Measurements from ENCODE around the gene EXOG. TPM values are rescaled to one million over a fixed set of nuclear protein-coding genes. Genes with fewer than 3 reads are reported as not detected.
"Not testable (repeated sequence)": the region's sequence is repeated elsewhere in the genome, so short reads cannot be mapped to it uniquely, and the experiment has no call there.

Gene EXOG
- total RNA-seq, 1 experiment from 2014 or later = 16.2 TPM

DNA sequence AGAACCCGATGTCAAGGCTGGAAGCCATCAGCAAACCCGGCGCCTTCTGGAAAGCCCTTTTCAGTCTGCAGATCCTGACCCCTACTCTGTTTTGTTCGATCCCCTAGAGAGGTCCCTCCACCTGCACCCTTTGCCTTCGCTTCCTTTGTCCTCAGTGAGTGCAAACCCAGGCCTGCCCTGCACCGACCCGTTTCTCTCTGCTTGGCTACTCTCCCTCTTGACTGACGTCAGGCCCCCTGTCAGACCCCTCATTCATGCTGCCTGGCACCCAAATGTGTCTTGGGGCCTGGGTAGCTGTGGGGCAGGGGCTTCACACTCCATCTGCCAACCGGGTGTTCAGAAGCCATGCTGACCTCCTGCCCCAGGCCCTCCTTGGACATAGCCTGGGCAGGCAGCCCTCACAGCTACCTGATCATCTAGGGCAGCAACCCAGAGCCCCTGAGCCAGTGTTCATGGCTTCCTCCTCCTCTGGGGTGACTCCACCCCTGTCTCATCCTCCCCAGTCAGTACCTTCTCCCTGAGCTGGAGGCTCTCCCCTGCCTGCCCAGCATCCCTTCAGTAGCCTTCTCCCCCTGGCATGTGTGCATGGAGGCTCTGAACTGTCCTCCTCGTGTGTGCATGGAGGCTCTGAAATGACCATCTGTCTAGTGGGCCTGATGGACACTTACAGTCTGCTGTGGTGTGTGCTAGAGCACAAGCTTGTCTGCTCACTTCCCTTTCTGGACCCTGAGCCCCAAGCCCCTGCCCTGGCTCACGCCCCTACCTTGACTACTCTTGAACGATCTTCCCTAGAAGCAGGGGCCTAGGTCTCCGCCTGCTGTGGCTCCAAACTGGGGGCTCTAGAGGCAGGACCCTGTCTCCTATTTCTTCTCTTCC is 69.4 kb downstream of the EXOG start:
- no peak overlapping the region for H3K4me3 ChIP-seq (ENCODE audit: low read depth, low read length)
- H3K27me3 Mint-ChIP-seq (ENCODE audit: insufficient read depth, unreplicated experiment) = peaks cover 6% of the 10 kb centered on the region
- H3K9me3 Mint-ChIP-seq (ENCODE audit: unreplicated experiment) = no peaks in the 10 kb centered on the region
- DNase-seq = no peak
- CTCF ChIA-PET = no interaction called here
- no peak for TF ChIP-seq CTCF (IDR thresholded peaks at IDR 0.05; ENCODE audit: insufficient read depth in 1 of 2, low read depth in 1 of 2, low read length in 1 of 2, severe bottlenecking in 1 of 2, unreplicated experiment in 1 of 2)
- H3K36me3 ChIP-seq (ENCODE audit: control insufficient read depth, insufficient read depth, low read length) = no peaks in the 10 kb centered on the region
- no peaks in the 10 kb centered on the region for H3K36me3 Mint-ChIP-seq (ENCODE audit: insufficient read depth, unreplicated experiment)
- H3K4me1 ChIP-seq = no peaks in the 10 kb centered on the region
- POLR2A ChIA-PET = no interaction called here
- H3K4me1 Mint-ChIP-seq (ENCODE audit: low read depth, unreplicated experiment) = no peaks in the 10 kb centered on the region
- no peak overlapping the region for H3K27ac Mint-ChIP-seq (ENCODE audit: unreplicated experiment)
- H3K9me3 ChIP-seq = no peaks in the 10 kb centered on the region
- no peak overlapping the region for H3K4me3 Mint-ChIP-seq (ENCODE audit: unreplicated experiment)
- no TSS peak for BruUV-seq (replicated peaks)
- H3K27me3 ChIP-seq (replicated peaks; ENCODE audit: control insufficient read depth, insufficient read depth, low read length) = no peaks in the 10 kb centered on the region
- intact Hi-C loops (cut with micrococcal nuclease; ENCODE audit: unreplicated experiment) = no loop called here

DNA sequence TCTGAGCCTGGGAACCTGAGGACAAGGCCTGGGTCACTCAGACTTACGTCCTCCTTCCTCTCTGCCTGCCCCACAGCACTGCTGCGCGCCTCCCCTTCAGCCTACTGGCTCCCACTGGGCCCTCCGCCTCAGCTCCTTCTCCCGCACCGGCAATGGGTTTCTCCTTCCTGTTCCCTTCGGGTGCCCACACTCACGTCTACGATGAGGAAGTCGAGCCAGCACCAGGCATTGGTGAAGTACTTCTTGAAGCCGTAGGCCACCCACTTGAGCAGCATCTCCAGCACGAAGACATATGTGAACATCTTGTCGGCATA is 70.0 kb downstream of the EXOG start:
- POLR2A ChIA-PET = no interaction called here
- Mint-ChIP-seq H3K9me3 (ENCODE audit: unreplicated experiment) (no peaks in the 10 kb centered on the region), H3K27ac (ENCODE audit: unreplicated experiment) (no peak overlapping the region), H3K4me3 (ENCODE audit: unreplicated experiment) (no peak overlapping the region), H3K27me3 (ENCODE audit: insufficient read depth, unreplicated experiment) (peaks cover 6% of the 10 kb centered on the region), H3K4me1 (ENCODE audit: low read depth, unreplicated experiment) (no peaks in the 10 kb centered on the region), H3K36me3 (ENCODE audit: insufficient read depth, unreplicated experiment) (no peaks in the 10 kb centered on the region)
- intact Hi-C loops (cut with micrococcal nuclease; ENCODE audit: unreplicated experiment) = no loop called here
- Histone ChIP-seq H3K4me1 (no peaks in the 10 kb centered on the region), H3K27me3 (replicated peaks; ENCODE audit: control insufficient read depth, insufficient read depth, low read length) (no peaks in the 10 kb centered on the region), H3K4me3 (ENCODE audit: low read depth, low read length) (no peak overlapping the region), H3K36me3 (ENCODE audit: control insufficient read depth, insufficient read depth, low read length) (no peaks in the 10 kb centered on the region), H3K9me3 (no peaks in the 10 kb centered on the region)
- CTCF ChIA-PET = no interaction called here
- no peak for TF ChIP-seq CTCF (IDR thresholded peaks at IDR 0.05; ENCODE audit: insufficient read depth in 1 of 2, low read depth in 1 of 2, low read length in 1 of 2, severe bottlenecking in 1 of 2, unreplicated experiment in 1 of 2)
- BruUV-seq (replicated peaks) = no TSS peak
- no peak for DNase-seq

DNA sequence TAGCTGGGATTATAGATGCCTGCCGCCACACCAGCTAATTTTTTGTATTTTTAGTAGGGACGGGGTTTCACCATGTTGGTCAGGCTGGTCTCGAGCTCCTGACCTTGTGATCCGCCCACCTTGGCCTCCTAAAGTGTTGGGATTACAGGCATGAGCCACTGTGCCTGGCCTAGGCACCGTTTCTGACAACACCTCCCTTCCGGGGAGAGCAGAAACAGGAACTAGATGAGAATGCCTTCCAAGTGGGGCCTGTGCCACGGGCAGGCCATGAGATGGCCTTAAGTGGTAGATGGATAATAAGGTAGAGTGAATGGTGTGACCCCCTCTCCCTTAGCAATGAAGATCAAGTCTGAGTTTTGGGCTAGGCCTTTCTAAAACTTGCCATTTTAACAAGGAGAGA is 70.7 kb downstream of the EXOG start:
- H3K36me3 ChIP-seq (ENCODE audit: control insufficient read depth, insufficient read depth, low read length); H3K4me3 ChIP-seq (ENCODE audit: low read depth, low read length); H3K27ac Mint-ChIP-seq (ENCODE audit: unreplicated experiment); H3K4me1 Mint-ChIP-seq (ENCODE audit: low read depth, unreplicated experiment); H3K4me1 ChIP-seq; H3K9me3 ChIP-seq; H3K27me3 ChIP-seq (replicated peaks; ENCODE audit: control insufficient read depth, insufficient read depth, low read length); DNase-seq; BruUV-seq (replicated peaks); POLR2A ChIA-PET; CTCF ChIA-PET; intact Hi-C loops (cut with micrococcal nuclease; ENCODE audit: unreplicated experiment); H3K27me3 Mint-ChIP-seq (ENCODE audit: insufficient read depth, unreplicated experiment); H3K4me3 Mint-ChIP-seq (ENCODE audit: unreplicated experiment); H3K9me3 Mint-ChIP-seq (ENCODE audit: unreplicated experiment); H3K36me3 Mint-ChIP-seq (ENCODE audit: insufficient read depth, unreplicated experiment): not testable (repeated sequence)
